GM19035 (cell line): ENCODE data around the gene QSOX2.
"Not testable (repeated sequence)": the region's sequence is repeated elsewhere in the genome, so short reads cannot be mapped to it uniquely, and the experiment has no call there.

Source experiments
- ATAC-seq: cut with Tn5 transposase; IDR thresholded peaks from one replicate; pipeline ENCODE4 v1.9.1; 2021; ENCODE audit not compliant: unreplicated experiment

Gene QSOX2

GRCh38 chr9:136282272-136282861 is 36.8 kb upstream of the QSOX2 start:
- no peak for ATAC-seq

- no peak for ATAC-seq
Observed at GRCh38 chr9:136281421-136282271, 36.0 kb upstream of the QSOX2 start.

GRCh38 chr9:136280535-136281315 is 35.1 kb upstream of the QSOX2 start:
- no peak for ATAC-seq

- ATAC-seq: no peak
Observed at GRCh38 chr9:136279471-136279870, 33.9 kb upstream of the QSOX2 start.

- ATAC-seq: no peak
Observed at GRCh38 chr9:136278894-136279293, 33.3 kb upstream of the QSOX2 start.

- ATAC-seq: no peak
Observed at GRCh38 chr9:136278221-136278620, 32.6 kb upstream of the QSOX2 start.

- ATAC-seq: no peak
Observed at GRCh38 chr9:136277746-136278145, 32.1 kb upstream of the QSOX2 start.

GRCh38 chr9:136276716-136277115 is 31.1 kb upstream of the QSOX2 start:
- ATAC-seq: no peak

- no peak for ATAC-seq
Observed at GRCh38 chr9:136275655-136276429, 30.2 kb upstream of the QSOX2 start.

GRCh38 chr9:136274786-136275654 is 29.4 kb upstream of the QSOX2 start:
- no peak for ATAC-seq

- ATAC-seq: no peak
Observed at GRCh38 chr9:136273921-136274785, 28.5 kb upstream of the QSOX2 start.

- no peak for ATAC-seq
Observed at GRCh38 chr9:136273244-136273865, 27.7 kb upstream of the QSOX2 start.

- no peak for ATAC-seq
Observed at GRCh38 chr9:136270173-136270705, 24.6 kb upstream of the QSOX2 start.

GRCh38 chr9:136268735-136269134 is 23.1 kb upstream of the QSOX2 start:
- no peak for ATAC-seq

- ATAC-seq: no peak
Observed at GRCh38 chr9:136268318-136268717, 22.7 kb upstream of the QSOX2 start.

- no peak for ATAC-seq
Observed at GRCh38 chr9:136267261-136268111, 21.9 kb upstream of the QSOX2 start.

GRCh38 chr9:136266641-136267040 is 21.0 kb upstream of the QSOX2 start:
- not testable (repeated sequence) for ATAC-seq
